Hematopoietic multipotent progenitor cell treated with erythropoietin and hydrocortisone succinate and interleukin-3 and kit ligand, for 6 days (in vitro differentiated cells): Measurements from ENCODE around the gene CYP3A7.
"Not testable (repeated sequence)": the region's sequence is repeated elsewhere in the genome, so short reads cannot be mapped to it uniquely, and the experiment has no call there.

Experiments
- DNase-seq: peaks from one replicate; pipeline ENCODE4 v3.0.0-alpha.2; 2015

The CYP3A7 gene

DNA sequence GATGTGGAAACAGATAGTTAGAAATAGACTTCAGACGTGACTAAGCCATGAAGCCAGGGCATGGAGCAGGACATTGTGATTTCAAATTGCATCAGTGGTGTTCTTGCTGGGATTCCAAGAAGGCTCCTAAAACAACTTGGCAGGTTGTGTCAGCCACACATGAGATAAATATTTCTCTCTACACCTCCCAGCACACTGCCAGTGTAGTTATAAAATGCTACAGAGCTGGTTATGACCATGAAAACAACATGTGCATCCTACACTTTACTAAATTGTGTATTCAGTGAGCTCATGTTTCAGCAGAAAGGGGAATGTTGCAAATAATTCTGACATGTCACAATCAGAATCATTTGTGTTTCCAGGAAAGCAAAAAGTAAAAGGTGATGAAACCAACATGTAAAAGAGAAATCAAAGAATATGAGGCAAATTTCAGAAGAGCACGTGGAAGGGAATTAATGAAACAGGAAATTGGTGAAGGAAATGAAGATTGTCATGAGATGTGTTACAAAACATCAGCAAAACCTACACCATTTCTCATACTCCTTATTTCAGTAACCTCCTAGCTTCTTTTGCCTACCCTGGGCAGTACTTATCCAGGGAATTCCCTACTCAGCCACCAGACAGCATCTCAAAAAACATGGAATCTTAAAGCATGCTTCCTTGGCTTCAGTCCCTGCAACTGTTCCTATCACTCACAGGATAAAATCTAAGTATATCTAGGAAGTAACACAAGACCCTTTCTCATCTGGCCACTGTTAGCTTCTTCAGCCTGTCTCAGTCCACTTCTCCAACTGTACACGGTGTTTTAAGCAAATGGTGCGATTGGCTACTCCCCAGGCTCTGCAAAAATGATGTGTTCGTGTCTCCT lies 5.8 kb upstream of the CYP3A7 start:
- no peak for DNase-seq

DNA sequence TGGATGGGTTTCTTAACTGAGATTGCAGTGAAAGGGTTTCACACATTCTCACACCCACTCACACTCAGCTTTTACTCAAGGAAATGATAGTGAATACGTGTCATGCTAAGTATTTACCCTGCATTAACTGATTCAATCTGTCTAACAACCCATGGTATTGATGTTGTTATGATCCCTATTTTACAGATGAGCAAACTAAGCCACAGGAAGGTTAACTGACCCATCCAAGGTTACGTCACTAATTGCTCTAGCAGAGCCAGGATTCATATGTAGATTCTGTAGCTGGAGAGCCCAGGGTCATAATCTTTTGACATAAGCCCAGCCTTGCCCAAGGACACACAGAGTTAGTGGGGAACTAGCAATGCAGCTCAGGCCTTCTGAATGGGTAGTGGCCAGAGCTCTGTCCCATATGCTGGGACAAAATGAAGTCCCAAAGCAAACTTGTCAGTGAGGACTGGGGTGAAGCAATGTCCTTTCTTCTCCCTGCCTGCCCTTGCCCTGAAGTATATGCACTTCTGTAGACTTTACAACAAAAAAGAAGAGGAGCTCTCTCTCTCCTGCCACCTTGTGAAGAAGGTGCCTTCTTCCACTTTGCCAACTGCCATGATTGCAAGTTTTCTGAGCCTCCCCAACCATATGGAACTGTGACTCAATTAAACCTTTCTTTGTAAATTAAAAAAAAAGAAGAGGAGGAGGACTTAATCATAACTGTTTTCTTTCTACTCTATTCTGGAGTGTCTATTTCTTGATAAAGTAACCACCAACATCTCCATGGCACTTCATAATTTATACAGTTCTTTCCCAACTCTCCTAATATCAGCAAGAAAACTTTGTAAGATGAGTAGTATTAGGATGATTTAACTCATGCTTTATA lies 4.9 kb upstream of the CYP3A7 start:
- no peak for DNase-seq

DNA sequence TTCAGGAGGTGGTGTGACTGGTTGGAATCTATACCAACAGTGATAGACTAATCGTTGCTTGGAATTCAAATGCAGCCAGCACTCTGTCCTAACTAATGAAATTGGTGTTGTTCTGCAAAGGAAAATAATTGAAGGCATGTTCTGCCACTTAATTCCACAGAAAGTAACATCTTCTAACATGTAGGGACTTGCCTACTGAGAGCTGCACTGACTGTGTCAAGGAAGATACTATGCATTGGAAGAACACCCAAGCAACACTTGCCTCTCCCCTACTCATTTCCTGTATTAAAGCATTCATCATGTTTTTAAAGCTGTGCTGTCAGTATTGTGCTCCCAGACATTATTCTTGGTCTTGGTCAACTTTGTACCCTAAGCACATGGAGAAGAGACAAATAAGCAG lies 2.7 kb upstream of the CYP3A7 start:
- no peak for DNase-seq

DNA sequence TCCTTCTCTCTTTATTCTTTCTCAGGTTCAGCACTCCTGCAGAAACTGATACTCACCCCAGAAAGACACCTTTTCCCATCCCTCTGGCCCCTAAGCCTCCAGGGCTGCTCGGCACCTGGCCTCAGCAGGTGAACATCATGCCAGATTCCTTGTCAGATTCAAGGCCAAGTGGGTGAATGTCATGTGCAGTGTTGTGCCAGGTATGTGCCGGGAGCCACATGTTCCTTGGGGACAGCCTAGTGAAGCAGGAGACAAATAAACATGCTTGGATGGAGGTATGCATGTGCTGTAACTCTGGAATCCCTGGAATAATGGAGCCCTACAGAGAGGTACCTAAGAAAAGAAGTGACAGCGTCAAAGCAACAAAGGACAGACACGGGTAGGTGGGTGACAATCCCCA lies 1.7 kb upstream of the CYP3A7 start:
- DNase-seq: not testable (repeated sequence)

DNA sequence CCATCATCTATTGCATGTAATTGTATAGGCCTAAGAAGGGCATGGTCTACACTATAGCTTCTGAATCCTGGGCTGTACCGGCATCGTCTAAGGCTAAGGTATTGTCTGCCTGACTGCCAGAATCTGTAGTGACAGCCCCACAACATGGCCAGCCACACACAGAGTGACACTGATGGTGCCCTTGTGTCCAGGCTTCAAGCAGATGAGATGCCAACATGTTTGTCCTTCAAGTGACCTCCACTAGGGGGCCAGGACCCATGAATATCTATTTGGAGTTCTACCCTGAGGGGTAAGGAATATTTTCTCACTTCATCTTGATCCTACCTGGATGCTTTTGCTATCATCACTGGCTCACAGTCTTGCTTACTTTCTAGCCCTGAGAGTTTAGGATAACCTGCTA lies 1.5 kb downstream of the CYP3A7 start:
- peak; percentile 68 for DNase-seq

DNA sequence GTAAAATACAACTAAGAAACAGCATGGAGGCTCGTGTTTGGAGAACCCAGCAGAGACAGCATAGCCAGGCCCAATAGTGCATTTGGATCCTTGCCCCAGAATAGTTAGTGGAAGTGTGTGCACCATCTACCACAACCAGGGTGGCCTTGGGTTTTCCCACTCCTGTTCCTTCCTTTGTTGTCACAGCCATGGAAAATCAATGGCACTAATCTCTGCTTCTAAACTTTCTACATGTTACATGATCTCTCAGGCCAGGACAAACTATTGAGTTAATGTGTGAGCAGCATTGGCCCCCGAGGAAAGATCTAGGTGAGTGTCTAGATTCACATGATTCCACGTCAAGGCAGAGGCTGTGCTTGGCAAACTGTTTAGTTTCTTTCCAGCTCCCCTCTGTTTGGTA lies 2.0 kb downstream of the CYP3A7 start:
- no peak for DNase-seq

DNA sequence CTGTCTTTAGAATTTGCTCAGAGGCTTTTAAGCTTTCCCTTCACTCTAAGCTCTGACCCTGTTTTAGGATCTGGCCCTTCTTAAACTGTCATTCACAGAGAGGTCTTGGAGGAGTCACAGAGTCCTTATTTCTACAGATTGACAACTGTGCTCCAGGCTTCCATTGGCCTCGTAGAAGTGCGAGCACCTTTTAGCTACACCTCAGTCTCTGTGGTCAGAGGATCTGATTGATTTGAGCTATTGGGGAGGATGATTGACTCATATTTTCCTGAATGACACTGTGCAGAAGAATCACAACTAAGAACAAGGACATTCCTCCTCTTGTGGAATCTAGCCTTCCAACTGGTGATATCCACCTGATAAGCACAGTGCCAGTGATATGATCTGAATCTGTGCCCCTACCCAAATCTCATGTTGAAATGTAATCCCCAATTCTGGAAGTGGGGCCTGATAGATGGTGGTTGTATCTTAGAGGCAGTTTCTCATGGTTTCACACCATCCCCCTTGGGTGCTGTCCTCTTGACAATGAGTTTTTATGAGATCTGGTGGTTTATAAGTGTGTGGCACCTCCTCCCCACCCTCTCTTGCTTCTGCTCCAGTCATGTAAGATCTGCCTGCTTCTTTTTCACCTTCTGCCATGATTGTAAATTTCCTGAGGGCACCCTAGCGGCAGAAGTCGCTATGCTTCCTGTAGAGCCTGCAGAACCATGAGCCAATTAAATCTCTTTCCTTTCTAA lies 3.2 kb downstream of the CYP3A7 start:
- no peak for DNase-seq

DNA sequence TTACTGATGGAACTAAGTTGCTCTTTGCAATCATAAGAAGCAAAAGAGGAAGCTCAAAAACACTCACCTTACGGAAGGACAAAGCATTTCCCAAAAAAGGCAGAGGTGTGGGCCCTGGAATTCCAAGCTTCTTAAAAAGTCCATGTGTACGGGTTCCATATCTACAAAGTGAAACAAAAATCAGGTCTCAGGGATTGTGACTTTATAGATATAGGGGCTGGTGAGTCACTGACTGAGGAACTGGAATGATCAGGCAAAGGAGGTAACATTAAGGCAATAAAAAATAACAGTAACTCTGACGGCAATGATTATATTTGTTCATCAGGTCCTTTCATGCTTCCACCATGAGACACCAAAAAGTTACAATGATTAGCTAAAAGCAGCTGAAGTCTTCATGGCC lies 4.0 kb downstream of the CYP3A7 start:
- DNase-seq: no peak

DNA sequence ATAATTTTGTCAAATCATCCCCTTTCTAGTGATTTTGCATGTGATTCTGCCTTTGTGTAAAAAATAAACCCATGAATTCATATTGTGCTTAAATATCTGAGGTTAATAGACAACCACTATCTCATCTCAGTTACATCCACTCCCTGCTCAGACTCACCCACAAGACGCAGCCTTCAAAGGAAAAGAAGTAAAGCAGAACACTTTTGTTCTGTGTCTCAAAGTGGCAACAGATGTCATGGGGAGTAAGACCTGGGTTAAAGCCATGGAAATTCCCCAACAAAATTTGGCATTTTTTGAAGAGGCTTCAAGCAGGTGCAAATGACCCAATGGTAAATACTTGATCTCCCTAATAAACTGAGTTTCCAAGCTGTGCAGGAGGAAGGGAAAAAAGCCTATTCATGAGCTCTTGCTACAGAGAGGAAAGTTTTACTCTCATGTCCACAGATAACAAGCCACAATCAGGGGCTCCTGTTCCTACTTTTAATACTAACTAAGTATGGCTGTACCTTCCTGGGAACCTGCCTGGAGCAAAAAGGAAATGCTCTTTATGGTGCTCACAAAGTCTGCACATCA lies 4.7 kb downstream of the CYP3A7 start:
- DNase-seq: peak; percentile 15

DNA sequence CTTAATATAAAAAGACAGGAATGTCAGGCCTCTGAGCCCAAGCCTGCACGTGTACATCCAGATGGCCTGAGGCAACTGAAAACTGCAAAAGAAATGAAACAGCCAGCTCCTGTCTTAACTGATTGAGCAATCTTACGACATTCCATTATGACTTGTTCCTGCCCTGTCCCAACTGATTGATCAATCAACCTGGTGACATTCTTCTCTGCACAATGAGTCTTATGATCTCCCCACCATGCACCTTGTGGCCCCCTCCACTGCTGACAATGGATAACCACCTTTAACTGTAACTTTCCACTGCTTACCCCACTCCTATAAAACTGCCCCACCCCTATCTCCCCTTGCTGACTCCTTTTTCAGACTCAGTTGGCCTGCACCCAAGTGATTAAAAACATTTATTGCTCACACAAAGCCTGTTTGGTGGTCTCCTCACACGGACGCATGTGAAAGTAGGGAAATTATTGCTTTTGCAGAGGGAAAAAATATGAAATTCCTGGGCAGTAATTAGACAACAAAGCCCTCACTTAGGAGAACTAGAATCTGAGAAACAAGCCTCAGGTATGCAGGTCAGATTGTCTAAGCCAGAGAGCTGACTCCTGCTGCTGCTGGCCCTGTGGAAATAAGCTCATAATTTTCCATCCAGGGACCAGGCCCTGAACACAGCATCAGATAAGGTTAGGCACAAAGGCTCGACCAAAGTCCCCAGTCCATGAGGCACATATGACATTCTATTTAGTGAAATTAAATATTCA lies 5.3 kb downstream of the CYP3A7 start:
- DNase-seq: peak; percentile 13

DNA sequence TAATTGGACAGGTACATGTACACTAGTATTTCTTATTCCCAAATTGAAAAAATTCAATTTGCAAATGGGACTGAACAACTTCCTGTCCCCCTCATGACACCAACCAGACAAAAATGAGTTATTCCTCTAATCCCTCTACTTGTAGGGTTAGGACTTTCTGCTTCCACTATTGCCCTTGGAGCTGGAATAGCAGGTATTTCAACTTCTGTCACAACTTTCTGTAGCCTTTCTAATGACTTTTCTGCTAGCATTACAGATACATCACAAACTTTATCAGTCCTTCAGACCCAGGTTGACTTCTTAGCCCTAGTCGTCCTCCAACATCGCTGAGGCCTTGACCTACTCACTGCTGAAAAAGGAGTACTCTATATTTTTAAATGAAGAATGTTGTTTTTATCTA lies 6.4 kb downstream of the CYP3A7 start:
- DNase-seq: no peak

DNA sequence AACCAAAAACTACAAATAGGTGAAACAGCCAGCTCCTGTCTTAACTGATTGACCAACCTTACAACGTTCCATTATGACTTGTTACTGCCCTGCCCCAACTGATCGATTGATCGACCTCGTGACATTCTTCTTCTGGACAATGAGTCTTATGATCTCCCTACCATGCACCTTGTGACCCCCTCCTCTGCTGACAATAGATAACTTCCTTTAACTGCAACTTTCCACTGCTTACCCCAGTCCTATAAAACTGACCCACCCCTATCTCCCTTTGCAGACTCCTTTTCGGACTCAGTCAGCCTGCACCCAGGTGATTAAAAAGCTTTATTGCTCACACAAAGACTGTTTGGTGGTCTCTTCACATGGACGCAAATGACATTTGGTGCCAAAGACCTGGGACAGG lies 11.8 kb downstream of the CYP3A7 start:
- not testable (repeated sequence) for DNase-seq

DNA sequence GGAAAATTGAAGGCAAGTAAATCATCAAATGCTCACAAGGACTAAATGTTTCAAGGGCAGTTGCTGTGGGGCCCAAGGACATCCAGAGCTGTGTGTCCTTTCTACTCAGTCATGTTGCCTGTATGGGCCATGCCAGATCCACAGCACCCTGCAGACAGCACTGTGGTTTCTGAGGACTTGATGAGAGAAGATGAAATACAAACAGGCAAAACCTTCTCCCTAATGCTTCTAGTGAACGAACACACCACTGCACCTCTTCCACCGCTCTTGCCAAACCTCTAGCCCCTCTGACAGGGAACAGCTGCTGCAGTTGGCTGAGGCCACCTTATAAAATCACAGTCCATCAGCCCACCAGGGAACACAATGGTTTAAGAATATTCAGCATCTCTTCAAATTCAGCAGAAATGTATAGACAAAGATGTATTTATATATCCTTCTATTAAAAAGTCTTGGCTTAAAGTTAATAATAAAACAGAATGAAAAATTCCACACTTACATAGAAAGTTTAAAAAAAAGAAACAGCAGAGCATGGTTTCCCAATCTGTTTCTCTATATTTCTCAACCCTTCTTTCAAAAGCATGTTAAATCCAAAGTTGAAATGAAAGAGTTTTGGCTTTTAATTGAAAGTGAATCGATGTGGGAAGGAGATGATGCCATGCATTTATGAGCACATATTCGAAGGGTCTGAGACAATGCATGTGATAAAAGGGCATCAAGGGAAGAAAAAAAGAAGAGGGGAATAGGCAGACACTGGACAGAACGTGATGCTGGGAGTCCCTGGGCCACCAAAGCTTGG lies 14.0 kb downstream of the CYP3A7 start:
- no peak for DNase-seq

DNA sequence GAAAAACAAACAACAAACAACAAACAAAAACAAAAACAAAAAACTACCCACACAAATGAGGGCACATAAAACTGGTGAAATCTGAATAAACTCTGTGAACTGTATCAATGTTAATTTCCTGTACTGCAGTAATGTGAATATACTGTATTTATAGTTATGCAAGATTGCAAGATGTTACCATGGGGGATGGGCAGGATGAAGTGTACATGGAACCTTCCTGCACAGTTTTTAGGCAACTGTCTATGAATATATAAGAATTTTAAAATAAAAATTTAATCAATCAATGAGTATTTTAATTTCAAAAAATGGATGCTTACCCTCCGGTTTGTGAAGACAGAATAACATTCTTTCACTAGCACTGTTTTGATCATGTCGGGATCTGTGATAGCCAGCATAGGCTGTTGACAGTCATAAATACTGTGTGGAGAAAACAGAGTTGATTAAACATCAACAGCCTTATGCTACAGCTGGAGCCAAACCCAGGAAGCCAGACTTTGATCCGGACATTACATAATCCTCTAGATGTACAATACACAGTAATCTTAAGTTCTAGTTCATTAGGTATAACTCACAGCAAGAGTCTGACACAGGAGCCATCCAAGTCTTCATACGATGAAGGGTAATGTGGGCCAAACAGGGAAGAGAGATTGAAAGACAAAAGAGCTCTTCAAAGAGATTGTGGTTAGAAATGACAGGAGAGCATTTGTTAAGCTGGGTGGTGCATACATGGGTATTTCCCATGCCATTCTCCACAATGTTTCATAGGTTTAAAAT lies 14.8 kb downstream of the CYP3A7 start:
- no peak for DNase-seq

DNA sequence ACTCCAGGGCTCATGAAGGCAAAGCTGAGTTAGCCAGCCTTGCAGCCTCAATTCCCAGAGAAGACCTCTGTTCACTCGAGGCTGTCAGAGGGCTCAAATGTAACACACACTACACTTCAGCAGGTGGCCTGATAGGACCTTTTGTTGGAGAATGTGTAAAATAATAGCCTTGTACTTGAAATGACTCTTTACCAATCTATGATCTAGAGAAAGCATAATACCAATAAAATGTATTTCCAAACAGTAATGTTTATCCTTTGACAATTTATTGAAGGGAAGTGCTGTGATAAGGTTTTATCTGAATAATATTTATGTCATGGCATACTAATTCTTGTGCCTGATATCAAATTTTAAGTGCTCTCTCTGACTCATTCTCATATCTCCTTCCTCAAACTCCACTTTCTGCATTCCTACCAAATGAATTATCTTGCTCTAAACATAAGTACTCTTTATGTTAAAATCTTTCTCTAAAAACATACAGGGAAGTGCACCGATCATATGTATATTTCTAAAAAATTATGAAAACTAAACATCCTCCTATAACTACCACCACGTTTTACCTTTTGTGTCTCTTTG lies 20.9 kb downstream of the CYP3A7 start:
- DNase-seq: no peak

DNA sequence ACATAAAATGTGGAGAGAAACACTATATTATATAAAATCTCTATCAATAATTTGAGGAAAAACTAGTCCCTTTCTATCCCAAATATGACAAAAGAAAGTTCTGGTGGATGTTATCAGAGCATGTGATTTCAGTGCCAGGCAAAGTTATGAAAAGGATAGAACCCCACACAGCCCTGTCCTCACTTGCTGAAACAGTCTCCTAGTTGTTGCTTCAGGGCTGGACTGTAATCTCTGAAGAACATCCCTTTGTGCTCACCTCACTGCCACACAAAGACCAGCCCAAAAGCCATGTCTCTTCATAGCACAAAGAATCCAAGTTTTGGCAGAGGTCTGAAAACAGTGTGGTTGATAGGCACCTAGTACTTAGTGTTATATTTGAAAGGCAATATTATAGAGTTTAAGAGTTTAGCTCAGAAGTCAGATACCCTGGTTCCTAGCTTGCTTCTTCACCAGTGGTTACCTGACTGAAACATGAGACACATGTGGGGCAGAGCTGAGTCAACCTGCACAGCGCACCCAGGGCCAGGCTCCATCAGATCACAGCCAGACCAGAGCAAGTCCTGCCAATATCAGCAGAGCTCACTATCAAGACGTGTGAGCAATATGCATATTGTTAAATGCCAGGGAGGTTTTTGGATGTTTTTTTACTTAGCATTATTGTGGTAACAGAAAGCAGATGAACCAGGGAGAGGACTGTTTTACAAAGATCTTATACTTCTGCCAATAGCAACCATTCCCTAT lies 25.0 kb downstream of the CYP3A7 start:
- DNase-seq: no peak

DNA sequence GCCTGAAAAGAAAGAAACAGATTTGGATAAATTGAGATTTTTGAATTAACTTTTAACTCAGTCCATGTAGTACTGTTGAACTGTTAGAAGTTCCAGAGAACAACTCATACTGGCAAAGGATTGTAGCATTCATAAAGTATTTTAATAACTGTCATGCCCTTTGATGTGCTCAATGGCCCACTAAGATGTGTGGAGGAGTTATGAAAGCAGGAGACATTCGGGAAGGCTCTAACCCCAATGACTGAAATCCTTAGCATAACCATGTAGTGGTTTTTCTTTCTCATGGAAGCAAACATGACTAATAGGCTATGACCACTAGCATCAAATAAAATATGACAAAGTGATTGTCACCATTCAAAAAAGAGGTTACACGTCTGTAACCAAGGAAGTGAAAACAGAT lies 25.7 kb downstream of the CYP3A7 start:
- no peak for DNase-seq

DNA sequence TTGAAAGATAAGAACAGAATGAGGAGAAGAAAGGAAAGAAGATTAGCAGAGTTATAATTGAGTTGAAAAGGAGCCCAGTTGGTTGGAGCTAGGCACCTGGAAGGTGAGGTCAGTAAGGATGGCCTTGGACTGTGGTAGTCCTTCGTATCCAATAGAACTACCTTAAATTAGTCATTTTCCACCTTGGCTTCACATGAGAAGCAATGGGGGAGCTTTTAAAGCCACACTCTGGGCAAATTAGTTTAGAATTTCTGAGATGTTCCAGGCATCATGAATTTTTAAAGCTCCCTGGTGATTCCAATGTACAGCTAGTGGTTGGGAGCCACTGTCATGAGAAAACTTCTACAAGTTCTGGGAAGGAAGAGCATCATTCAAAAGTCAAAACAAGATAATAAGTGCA lies 27.9 kb downstream of the CYP3A7 start:
- no peak for DNase-seq

DNA sequence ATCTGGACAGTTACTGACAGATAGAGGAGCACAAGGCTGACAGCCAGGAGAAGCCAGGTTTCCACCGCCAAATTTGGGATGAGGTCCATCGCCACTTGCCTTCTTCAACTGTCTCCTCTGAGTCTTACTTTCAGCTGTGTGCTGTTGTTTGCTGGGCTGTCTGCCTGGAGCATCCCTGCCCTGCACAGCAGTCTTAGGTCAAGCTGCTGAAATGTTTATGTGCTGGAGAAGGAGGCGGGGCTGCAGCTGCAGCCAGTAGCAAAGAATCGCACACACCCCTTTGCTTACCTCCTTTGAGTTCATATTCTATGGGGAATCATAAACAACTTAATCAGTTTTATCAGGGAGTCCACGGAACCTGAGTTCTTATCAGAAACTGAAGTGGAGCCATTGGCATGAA lies 35.0 kb downstream of the CYP3A7 start:
- no peak for DNase-seq
